Kidney (tissue), 14 donors: ENCODE data around the gene STPG2. TPM values are rescaled to one million over a fixed set of nuclear protein-coding genes. Genes with fewer than 3 reads are reported as not detected.

Source experiments
- DNase-seq, 5 donors: peaks; one replicate each; pipeline ENCODE4 v3.0.0-alpha.2; 2013 to 2020
- FAIRE-seq: peaks from 2 replicates; lab custom pipeline; 2012; peaks lifted over from hg19 to GRCh38; lab: Jason Lieb, UNC
- H3K27ac ChIP-seq, 2 donors: one replicate each; pipeline ENCODE4 v1.7.0; 2013; ENCODE audit warnings: low read depth in 2 of 2, low read length in 2 of 2, inconsistent platforms in 1 of 2
- H3K27me3 ChIP-seq: one replicate; pipeline ENCODE4 v1.7.1; 2013; ENCODE audit warnings: low read length, inconsistent platforms; ENCODE audit not compliant: control insufficient read depth, insufficient read depth
- H3K36me3 ChIP-seq, 3 donors: one replicate each; pipeline versions ENCODE4 v1.7.0 to v1.7.1; 2013; ENCODE audit warnings: low read length in 3 of 3, control low read depth in 1 of 3, inconsistent platforms in 1 of 3; ENCODE audit not compliant: insufficient read depth in 3 of 3, control insufficient read depth in 2 of 3
- H3K4me1 ChIP-seq, 3 donors: one replicate each; pipeline versions ENCODE4 v1.7.0 to v1.7.1; 2013; ENCODE audit warnings: low read length in 3 of 3, inconsistent platforms in 1 of 3, low read depth in 1 of 3; ENCODE audit not compliant: control insufficient read depth in 2 of 3, insufficient read depth in 2 of 3
- H3K4me3 ChIP-seq, 3 donors: one replicate each; pipeline versions ENCODE4 v1.7.0 to v1.8.1; 2013; ENCODE audit warnings: low read length in 3 of 3, control low read depth in 1 of 3, inconsistent platforms in 1 of 3
- H3K9ac ChIP-seq, 3 donors: one replicate each; pipeline versions ENCODE4 v1.7.0 to v1.7.1; 2013; ENCODE audit warnings: low read length in 3 of 3, control low read depth in 1 of 3, inconsistent platforms in 1 of 3
- H3K9me3 ChIP-seq, 3 donors: one replicate each; pipeline versions ENCODE4 v1.7.0 to v1.7.1; 2013; ENCODE audit warnings: low read length in 3 of 3, control low read depth in 1 of 3, inconsistent platforms in 1 of 3; ENCODE audit not compliant: control insufficient read depth in 2 of 3, insufficient read depth in 1 of 3
- intact Hi-C: fragments of 100-400 bp; cut with DNase I; formaldehyde crosslinking; loops from one replicate; pipeline ENCODE4 v1.11.1; 2022
- polyA plus RNA-seq: library from polyadenylated mRNA; stranded (reverse); fragments of 350-450 nt; fragmentation: Illumina TruSeq; extraction: RNeasy Lipid Tissue Mini Kit (QIAGEN cat#74804); gene quantifications from one replicate; pipeline ENCODE4 v1.2.3, GENCODE V29; 2014; ENCODE audit warnings: low read depth, low replicate concordance; ENCODE audit not compliant: insufficient read depth
- total RNA-seq: library from RNA; stranded (reverse); fragmentation: NEBNext Ultra II Directional; extraction: Animal tissue kit (Norgen Biotek cat#: 25700); gene quantifications from one replicate; pipeline ENCODE4 v1.2.1, GENCODE V29; 2021
- TF ChIP-seq, protein P1 (sequence below): IDR thresholded peaks from 3 replicates; pipeline ENCODE4 v1.5.1; 2012; ENCODE audit warnings: mild to moderate bottlenecking, moderate library complexity, borderline replicate concordance; ENCODE audit not compliant: insufficient read depth; ENCODE audit errors: extremely low read depth
- donor health status: control.
- donor health status: control.
- donor health status: control.
- donor health status: control.
- donor health status: control.
- donor health status: DM: yes; HTN: yes; CAD: no.
- donor health status: Normal renal cell carcinoma (clear cell type).

STPG2 gene
- total and polyA plus RNA-seq, 2 donors from 2014 or later: 0.43 to 1.1 TPM

DNA sequence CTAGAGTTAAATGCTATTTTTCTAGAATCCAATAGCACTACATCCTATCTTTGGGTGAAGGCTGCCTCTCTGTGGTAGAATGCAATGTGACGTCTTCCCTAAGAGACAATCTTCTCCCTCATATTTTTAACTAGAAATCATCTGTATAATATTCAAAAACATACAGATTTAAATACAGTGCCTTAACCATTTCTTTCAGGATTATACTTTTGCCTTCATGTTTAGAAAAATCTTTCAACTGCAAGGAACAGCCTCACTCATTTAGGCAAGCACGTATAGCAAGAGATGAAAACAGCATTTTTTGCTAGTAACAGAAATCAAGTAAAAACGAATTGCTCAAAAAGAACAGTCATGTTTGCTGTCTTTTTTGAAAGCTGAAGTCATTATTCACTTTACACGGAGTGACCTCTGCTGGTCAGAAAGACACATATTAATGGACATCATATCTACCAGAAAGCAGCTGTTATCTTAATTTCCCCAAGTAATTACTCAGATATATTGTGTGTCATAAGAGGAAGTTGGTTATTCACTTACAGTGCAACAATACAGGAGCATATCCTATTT lies 422.3 kb downstream of the STPG2 start:
- H3K4me1 ChIP-seq: no peaks in the 10 kb centered on the region
- intact Hi-C loops: no loop called here
- H3K4me3 ChIP-seq: no peak overlapping the region
- no peaks in the 10 kb centered on the region for H3K27me3 ChIP-seq
- no peaks in the 10 kb centered on the region for H3K9me3 ChIP-seq
- TF ChIP-seq, protein P1, sequence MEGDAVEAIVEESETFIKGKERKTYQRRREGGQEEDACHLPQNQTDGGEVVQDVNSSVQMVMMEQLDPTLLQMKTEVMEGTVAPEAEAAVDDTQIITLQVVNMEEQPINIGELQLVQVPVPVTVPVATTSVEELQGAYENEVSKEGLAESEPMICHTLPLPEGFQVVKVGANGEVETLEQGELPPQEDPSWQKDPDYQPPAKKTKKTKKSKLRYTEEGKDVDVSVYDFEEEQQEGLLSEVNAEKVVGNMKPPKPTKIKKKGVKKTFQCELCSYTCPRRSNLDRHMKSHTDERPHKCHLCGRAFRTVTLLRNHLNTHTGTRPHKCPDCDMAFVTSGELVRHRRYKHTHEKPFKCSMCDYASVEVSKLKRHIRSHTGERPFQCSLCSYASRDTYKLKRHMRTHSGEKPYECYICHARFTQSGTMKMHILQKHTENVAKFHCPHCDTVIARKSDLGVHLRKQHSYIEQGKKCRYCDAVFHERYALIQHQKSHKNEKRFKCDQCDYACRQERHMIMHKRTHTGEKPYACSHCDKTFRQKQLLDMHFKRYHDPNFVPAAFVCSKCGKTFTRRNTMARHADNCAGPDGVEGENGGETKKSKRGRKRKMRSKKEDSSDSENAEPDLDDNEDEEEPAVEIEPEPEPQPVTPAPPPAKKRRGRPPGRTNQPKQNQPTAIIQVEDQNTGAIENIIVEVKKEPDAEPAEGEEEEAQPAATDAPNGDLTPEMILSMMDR: no peak
- H3K9ac ChIP-seq: no peak overlapping the region
- FAIRE-seq (no peak), DNase-seq (peak in 2 of 5 donors; percentile 34 to 60)
- no peak overlapping the region for H3K27ac ChIP-seq
- H3K36me3 ChIP-seq: no peaks in the 10 kb centered on the region

DNA sequence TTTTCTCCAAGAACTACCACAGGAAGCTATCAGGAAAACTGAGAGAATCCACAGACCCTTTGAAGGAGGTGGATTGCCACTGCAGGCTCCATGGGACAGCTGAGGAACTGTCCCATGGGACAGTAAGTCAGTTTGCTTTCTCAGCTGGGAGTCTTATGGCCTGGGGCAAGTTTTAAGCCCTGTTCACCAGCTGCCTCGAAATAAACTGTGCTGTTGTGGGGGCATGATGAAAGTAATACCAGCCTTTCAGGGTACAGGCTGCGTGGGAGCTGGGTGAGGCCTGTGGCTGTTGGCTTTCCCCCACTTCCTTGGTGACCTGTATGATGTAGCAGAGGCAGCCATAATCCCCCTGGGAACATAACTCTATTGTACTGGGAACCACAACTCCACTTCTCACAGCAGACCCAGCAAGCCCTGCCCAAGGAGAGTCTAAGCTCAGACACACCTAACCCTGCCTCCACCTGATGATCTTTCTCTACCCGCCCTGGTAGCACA lies 452.1 kb downstream of the STPG2 start:
- Histone ChIP-seq H3K27ac (no peak overlapping the region), H3K27me3 (no peaks in the 10 kb centered on the region), H3K9ac (no peak overlapping the region), H3K4me3 (no peak overlapping the region), H3K9me3 (no peaks in the 10 kb centered on the region), H3K4me1 (no peaks in the 10 kb centered on the region), H3K36me3 (no peaks in the 10 kb centered on the region)
- intact Hi-C loops: no loop called here
- FAIRE-seq (no peak), DNase-seq (no peak)
- TF ChIP-seq, protein P1: no peak

DNA sequence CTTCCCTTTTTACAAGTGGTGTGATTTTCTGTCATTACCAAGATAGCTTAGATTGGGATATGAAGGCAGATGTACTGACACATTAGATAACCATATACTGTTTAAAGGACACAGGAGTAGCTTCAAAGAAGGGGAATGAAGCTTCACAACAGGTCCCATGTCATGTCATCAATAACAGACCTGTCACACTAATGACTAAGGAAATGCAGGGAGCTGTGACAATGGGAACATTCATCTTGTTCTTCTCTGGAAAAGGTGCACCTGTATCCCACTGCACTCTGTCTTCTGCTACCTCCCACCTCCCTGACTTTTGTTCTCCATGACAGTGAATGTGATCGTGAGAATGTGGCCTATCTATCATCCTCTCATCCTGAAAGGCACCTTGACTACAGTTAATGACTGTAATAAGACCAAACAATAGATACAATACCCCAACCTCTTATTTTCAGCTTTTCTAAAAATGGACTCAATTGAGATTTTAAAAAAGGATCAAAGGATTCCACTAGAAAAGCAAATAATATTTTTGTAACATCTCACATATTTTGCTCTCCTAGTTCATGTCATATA lies 472.5 kb downstream of the STPG2 start:
- Histone ChIP-seq H3K36me3 (no peaks in the 10 kb centered on the region), H3K9ac (no peak overlapping the region), H3K27me3 (no peaks in the 10 kb centered on the region), H3K27ac (no peak overlapping the region), H3K9me3 (no peaks in the 10 kb centered on the region), H3K4me1 (no peaks in the 10 kb centered on the region), H3K4me3 (no peak overlapping the region)
- TF ChIP-seq, protein P1: no peak
- intact Hi-C loops: no loop called here
- DNase-seq (peak in 2 of 5 donors; percentile 3 to 8), FAIRE-seq (no peak)
